CD4-positive, alpha-beta T cell treated with Interleukin-4 for 1 hour (primary cell): ENCODE measurements around the gene CD8B.
"Not testable (repeated sequence)": the region's sequence is repeated elsewhere in the genome, so short reads cannot be mapped to it uniquely, and the experiment has no call there.

Experiments used
- DNase-seq, 2 donors: peaks; one replicate each; pipeline ENCODE4 v3.0.0-alpha.2; 2020 to 2022

The CD8B gene

GRCh38 chr2:86835548-86835889 is 26.2 kb downstream of the CD8B start:
- not testable (repeated sequence) for DNase-seq

- no peak for DNase-seq
These were observed 28.4 kb downstream of the CD8B start for GRCh38 chr2:86833315-86833714.

DNA sequence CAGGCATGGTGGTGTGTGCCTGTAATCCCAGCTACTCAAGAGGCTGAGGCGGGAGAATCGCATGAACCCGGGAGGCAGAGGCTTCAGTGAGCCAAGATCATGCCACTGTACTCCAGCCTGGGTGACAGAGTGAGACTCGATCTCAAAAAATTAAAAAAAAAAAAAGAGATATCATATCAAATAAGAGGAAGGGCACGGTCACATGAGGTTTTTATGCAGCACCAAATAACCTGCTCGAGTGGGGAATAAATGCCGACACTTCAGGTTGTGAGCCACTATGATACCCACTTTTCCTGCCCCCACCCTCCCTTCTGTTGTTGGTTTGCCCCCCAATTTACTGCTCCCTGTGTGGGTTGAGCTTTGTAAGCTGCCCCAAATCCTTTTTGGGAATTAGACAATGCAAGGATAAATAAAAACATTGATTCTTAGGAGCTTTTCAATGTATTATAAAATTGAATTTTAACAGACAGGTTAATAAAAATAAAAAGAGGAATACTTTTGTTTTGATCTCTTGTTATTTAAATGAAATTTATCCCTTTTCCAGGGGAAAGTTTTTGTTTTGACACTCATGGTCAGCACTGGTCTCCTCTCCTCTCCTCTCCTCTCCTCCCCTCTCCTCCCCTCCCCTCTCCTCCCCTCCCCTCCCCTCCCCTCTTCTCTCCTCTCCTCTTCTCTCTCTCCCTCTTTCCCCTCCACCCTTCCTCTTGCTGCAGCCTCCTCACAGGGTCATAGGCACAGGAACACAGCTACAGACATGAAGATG is 29.2 kb downstream of the CD8B start:
- DNase-seq = no peak

- DNase-seq = no peak
These were observed 30.1 kb downstream of the CD8B start for GRCh38 chr2:86831537-86831936.

DNA sequence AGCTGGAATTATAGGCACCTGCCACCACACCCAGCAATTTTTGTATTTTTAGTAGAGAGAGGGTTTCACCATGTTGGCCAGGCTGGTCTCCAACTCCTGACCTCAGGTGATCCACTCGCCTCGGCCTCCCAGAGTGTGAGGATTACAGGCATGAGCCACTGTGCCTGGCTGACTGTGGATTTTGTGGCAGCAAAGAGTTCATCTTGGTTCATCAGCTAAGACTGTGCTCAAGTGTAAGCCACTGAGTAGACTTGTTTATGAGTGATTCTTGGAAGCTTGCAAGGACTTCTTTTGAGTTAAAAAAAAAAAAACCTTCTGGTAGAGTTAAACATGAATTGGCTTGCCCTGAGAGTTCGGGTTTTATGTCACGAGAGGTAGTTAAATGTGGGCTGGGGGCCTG is 34.7 kb downstream of the CD8B start:
- DNase-seq = no peak

- DNase-seq = peak; percentile 72 to 83
These were observed 35.8 kb downstream of the CD8B start for GRCh38 chr2:86825693-86826381.

DNA sequence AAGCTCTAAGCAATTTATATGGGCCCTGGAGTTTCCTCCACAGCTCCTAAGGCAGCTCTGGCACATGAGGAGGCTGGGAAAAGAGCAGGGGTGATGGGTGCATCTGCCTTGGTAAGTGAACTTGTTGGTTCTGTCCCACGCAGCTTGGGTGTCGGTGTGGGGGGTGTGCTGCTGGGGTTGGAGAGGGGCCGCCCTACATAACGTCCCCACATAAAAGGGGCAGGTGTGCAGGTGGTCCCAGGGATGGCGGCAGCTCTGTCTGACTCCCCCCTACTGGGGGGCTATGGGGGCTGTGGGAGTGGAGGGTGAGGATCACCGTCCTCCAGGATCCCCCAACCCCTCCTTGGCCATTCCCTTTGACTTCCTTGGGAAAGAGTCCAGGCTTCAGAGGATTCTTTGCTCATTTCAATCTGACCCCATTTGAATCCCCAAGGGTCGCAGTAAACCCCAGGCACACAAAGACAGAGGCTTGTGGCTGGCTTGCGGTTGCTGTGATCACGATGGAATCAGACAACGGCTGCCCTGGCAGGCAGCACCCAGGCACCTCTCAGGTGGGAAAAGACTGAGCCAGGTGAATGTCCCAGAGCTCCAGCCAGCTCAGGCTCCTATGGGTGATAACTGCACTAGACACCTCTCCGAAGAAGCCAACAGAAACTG is 36.5 kb downstream of the CD8B start:
- no peak for DNase-seq

DNA sequence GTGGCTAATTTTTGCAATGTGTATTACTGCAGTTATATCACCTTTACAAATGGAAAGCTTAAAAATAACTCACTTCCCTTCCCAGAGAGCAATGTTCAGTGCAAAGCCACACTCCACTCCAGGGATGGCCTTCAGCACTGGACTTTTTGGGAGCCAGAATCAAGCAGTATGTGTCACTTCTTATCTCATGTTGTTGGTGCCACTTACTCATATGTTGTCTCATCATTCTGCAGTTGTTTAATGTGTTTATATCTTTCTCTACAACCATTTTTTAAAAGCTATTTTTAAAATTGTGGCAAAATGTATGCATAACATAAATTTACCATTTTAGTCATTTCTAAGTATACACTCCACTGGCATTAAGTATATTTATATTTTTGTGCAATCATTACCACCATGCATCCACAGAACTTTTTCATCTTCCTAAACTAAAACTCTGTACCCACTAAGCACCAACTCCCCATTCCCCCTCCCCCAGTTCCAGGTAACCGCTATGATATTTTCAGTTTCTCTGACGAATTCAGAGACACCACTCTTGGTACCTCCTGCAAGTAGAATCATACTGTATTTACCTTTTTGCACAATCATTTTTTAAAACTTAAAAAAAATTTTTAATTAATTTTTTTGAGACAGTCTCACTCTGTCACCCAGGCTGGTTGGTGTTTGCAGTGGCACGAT is 38.9 kb downstream of the CD8B start:
- DNase-seq = no peak

DNA sequence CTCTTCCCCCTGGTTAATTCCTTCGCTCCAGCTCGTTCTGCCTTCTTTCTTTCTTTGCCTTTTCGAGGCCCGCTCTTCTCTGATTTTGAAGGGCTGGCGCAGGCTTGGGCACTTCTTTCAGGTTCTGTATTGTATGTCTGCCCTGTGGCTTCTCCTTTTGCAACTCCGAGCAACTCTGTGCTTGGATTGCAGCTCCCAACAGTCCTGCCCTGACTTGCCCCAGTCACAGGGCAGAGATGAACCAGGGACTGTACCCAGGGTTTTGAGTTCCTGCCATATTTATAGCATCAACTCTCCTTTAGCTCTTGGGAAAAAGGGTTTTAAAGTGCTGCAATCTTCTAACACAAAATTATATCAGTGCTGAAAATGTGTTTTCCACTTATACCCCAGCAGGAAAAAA is 39.8 kb downstream of the CD8B start:
- no peak for DNase-seq

DNA sequence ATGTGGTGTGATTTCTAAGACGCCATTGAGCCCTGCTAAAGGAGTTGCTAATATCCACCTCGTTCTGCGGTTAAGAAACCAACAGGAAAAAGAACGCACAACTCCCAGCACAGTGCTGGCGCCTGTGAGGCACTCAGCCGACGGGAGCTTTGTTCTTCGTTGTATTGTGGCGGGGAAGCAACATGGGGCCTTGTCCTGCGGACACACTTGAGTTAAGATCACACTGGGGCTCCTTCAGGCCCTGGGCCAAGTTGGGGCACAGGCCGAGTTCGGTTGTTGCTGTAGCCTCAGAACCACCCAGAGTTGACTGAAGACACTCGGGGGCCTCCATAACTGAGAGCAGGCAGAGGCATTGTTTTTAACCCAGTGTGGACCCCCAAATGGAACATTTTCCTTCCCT is 40.4 kb downstream of the CD8B start:
- no peak for DNase-seq

DNA sequence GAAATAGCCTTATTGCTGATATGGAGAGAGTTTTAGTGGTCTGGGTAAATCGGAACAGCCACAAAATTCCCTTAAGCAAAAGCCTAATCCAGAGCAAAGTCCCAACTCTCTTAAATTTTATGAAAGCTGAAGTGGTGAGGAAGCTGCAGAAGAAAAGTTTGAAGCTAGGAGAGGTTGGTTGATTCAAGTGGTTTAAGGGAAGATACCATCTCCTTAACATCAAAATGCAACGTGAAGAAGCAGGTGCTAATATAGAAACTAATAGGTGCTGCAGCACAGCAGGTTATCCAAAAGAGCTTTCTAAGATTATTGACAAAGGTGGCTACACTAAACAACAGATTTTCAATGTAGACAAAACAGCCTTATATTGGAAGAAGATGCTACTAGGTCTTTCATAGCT is 42.7 kb downstream of the CD8B start:
- no peak for DNase-seq

DNA sequence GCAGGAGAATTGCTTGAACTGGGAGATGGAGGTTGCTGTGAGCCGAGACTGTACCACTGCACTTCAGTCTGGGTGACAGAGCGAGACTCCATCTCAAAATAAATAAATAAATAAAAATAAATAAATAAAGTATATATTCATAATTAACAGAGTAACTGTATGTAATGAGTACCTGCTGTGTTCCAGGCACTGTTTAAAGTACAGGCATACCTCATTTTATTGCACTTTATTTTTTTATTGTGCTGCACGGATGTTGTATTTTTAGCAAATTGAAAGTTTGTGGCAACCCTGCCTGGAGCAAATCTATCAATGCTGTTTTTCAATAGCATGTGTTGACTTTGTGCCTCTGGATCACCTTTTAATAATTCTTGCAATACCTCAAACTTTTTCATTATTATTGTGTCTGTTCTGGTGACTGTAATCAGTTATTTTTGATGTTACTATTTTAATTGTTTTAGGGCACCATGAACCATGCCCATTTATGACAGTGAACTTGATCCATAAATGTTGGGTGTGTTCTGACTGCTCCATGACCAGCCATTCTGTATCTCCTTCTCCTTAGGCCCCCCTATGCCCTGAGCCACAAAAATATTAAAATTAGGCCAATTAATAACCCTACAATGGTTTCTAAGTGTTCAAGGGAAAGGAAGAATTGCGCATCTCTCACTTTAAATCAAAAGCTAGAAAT is 43.4 kb downstream of the CD8B start:
- DNase-seq = no peak

GRCh38 chr2:86815611-86816010 is 46.1 kb downstream of the CD8B start:
- no peak for DNase-seq

DNA sequence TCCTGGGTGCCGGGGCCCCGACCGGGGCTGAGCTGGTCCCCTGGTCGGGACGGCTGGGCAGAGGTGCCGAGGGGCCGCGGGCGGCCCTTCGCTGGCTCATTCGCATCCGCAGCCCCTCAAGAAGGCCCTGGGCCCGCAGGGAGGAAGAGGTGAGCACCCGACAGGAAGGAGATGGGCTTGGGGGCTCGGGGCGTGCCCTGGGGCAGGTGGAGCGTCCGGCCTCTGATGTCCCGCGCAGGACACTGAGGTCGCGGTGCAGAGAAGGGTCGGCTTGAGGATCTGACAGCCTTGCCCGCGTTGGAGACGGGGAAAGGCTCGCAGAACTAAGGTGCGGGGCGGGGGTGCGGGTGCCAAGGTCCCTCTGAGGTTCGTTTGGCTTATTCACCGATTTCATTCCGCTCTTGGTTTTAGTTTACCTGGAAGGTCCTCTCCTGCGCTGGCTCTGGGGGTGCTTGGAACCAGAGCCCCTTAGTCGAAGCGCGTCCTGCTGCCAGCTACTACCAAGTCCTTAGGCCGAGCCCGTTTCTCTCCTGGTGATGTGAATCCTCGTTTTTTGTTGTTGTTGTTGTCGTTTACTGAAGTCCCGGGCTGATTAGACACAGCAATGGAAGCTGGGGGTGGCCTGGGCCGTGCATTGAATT is 52.1 kb downstream of the CD8B start:
- DNase-seq = no peak

DNA sequence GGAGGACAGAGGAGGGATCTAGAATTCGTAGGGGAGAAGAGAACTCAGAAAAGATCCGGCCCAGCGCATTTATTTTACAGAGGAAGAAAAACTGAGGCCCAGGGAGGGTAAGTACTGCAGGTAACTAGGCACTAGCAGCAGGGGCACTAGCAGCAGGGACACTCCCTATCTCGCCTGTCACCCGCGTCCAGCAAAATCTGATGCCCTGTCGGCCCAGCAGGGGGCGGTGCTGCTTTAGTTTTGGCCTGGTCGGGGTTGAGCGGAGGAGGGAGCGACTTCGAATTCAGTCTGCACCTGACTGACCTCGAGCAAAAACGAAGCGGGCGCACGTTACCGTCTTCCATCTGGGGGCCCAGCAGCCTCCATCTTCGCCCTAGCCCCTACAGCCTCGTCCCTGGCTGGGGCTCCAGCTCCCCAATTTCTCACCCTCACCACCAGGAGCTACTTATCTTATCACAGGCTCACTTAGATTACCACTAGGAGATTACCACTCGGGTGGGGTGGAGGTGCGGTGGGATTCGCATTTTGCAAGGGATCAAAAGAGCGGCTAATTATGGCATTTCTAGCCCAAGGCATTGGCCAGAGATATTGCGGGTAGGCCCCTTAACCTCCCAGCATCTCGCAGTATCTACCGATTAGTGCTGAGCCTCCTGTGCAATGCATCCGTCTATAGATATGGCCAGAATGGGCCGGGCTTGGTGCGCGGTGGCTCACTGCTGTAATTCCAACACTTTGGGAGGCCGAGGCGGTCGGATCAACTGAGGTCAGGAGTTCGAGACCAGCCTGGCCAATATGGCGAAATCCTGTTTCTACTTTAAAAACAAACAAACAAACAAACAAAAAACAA is 53.1 kb downstream of the CD8B start:
- peak; percentile 93 to 95 for DNase-seq

- peak; percentile 57 to 70 for DNase-seq
These were observed 54.0 kb downstream of the CD8B start for GRCh38 chr2:86807468-86808275.

- DNase-seq = no peak
These were observed 54.6 kb downstream of the CD8B start for GRCh38 chr2:86807133-86807467.

GRCh38 chr2:86806059-86806857 is 55.4 kb downstream of the CD8B start:
- DNase-seq = no peak

- DNase-seq = no peak
These were observed 60.7 kb downstream of the CD8B start for GRCh38 chr2:86800856-86801567.
